GM06990 (cell line): ENCODE data around the gene MAGI1.

Source experiments
- DNase-seq: peaks from one replicate; pipeline ENCODE4 v3.0.0-alpha.2; 2011; ENCODE audit not compliant: insufficient read length; ENCODE audit errors: extremely low read depth
- H3K27me3 ChIP-seq: replicated peaks from 2 replicates; pipeline ENCODE4 v1.6.0; 2011; ENCODE audit warnings: low read length; ENCODE audit not compliant: control insufficient read depth, insufficient read depth
- H3K36me3 ChIP-seq: 2 replicates; pipeline ENCODE4 v1.5.1; 2011; ENCODE audit warnings: low read length; ENCODE audit not compliant: control insufficient read depth, insufficient read depth
- H3K4me3 ChIP-seq: replicated peaks from 2 replicates; pipeline ENCODE4 v1.5.1; 2011; ENCODE audit warnings: low read depth, mild to moderate bottlenecking, control low read depth, low read length
- TF ChIP-seq, protein P1 (sequence below): IDR thresholded peaks from 2 replicates; pipeline ENCODE4 v1.5.1; 2011; ENCODE audit warnings: low read length, control low read depth, mild to moderate bottlenecking, inconsistent platforms; ENCODE audit not compliant: insufficient read depth, poor library complexity, severe bottlenecking

Gene MAGI1

DNA sequence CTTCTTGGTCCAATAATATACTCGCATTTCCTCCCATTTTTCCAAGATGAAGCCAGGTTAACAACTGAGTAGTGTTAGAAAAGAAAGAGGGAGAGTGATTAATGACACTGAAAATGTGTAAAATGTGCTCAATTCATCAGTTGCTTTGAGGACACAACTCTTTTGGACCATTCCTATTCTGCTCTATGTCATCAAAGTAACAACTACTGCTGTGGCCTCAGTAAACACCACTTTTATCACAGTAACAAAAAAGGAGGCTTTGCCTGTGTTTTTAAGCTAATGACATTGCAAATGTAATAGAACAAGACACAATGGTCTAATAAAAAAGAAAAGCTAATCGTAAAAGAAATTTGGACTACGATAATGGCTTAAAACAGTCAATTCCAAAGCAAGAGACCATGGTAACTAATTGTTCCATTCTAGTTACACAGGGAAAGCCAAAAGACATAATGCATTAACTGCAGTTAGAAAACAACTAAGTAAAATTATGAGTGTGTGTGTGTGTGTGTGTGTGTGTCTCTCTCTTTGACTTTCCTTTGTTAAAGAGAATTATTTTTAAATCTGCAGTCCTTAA lies 221.1 kb downstream of the MAGI1 start:
- H3K4me3 ChIP-seq: no peak overlapping the region
- TF ChIP-seq, protein P1, sequence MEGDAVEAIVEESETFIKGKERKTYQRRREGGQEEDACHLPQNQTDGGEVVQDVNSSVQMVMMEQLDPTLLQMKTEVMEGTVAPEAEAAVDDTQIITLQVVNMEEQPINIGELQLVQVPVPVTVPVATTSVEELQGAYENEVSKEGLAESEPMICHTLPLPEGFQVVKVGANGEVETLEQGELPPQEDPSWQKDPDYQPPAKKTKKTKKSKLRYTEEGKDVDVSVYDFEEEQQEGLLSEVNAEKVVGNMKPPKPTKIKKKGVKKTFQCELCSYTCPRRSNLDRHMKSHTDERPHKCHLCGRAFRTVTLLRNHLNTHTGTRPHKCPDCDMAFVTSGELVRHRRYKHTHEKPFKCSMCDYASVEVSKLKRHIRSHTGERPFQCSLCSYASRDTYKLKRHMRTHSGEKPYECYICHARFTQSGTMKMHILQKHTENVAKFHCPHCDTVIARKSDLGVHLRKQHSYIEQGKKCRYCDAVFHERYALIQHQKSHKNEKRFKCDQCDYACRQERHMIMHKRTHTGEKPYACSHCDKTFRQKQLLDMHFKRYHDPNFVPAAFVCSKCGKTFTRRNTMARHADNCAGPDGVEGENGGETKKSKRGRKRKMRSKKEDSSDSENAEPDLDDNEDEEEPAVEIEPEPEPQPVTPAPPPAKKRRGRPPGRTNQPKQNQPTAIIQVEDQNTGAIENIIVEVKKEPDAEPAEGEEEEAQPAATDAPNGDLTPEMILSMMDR: no peak

DNA sequence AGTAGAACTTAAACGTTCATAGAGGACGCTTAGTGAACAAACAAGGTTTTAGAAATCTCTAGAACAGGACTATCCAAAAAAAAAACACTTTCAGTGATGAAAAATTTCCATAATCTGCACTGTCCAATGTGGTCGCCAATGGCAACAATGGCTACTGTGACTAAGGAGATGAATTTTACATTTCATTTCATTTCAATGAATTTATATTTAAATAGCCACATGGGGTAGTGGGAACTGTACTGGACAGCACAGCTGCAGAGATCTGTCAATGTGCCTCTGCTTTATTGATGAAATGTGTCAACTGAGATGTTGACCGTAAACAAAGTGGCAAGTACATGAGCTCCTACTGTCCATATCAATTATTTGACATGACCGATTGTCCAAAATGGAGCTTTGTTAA lies 222.5 kb downstream of the MAGI1 start:
- TF ChIP-seq, protein P1: no peak
- DNase-seq: no peak
- no peak overlapping the region for H3K4me3 ChIP-seq
- H3K27me3 ChIP-seq: no peaks in the 10 kb centered on the region
- H3K36me3 ChIP-seq: no peaks in the 10 kb centered on the region

More for the DNA sequence above, 221.1 kb downstream of the MAGI1 start:
- Histone ChIP-seq H3K36me3 (no peaks in the 10 kb centered on the region), H3K27me3 (no peaks in the 10 kb centered on the region)
- no peak for DNase-seq

DNA sequence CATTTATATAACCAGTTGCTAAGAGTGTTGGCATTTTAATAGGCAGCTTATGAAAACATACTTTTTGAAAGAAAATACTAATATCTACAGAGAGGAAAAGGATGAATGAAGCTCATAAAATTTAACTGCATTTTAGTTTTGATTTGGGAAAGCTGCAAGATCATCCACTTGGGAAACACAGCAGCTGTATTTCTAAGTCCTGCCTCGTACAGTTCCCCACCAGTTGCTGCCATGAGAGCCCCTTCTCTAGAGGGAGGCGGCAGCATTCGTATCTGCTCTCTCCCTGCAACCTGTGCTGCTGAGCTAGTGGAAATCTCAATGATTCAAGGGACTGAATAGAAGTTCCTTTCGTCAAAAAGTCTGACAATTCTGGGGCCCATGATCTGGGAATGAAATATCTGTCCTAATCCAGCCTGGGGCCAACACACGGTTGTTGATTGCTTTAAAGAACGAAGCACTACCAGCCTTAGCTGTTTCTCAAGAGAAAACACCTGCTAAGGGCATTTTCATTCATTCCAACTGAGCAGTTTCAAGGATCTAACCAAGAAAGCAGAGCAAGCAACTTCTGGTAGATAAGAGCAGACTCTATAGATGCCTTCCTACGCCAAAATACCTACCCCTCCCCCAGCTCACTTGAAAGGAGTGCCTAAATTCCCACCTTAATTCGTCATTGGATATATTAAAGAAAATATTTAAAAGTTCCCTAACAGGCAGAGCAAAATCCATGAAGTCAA lies 223.7 kb downstream of the MAGI1 start:
- no peak overlapping the region for H3K4me3 ChIP-seq
- H3K36me3 ChIP-seq: no peaks in the 10 kb centered on the region
- TF ChIP-seq, protein P1: no peak
- DNase-seq: no peak
- no peaks in the 10 kb centered on the region for H3K27me3 ChIP-seq

DNA sequence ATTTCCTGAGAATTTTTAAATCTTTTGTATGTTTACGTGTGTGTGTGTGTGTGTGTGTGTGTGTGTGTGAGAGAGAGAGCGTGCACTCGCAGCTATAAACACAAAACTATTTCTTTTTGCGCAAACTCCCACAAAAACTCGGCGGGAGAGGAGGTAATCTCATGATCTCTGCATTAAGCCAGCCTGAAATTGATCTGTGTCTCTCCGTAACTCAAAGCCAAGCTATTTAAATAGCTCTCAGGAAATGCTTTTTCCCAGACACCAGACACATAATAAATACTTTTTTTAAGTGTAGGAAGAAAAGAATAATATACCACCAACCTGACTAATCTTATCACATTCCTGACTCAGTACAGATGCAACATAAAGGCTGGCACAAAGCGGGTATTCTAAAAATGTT lies 226.8 kb downstream of the MAGI1 start:
- no peak overlapping the region for H3K4me3 ChIP-seq
- TF ChIP-seq, protein P1: no peak

DNA sequence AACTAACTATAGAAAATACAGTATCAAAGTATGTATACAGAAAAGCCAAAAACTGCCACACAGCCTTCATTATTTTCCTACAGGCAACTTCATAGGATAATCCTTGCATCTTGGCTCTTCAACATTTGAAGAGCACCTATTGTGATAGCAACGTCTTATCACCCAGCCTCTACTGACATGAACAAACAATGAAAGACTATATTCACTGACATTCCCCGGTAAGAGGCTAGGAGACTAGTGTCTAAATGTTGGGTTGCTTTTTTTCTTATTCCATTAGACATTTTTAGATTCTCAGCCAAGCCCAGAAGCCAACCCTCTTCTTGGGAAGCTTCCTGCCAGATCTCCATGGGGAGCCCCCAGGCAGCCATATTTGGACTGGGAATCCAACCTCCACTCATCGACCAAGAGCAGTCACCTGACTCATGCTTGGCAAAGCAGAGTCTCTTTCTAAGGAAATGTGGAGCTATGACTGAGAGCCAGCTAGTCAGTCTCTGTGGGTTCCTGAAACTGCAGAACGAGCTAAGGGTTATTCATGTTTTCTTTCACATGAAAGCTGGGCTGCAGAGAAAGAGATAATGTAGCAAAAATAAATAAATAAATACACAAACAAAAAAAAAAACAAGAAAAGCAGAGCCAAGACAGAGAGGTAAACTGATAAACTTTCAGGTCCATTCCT lies 227.5 kb downstream of the MAGI1 start:
- TF ChIP-seq, protein P1: no peak
- DNase-seq: no peak
- Histone ChIP-seq H3K36me3 (no peaks in the 10 kb centered on the region), H3K27me3 (no peaks in the 10 kb centered on the region; the same call in 1 of the 2 replicates), H3K4me3 (no peak overlapping the region)

More for the DNA sequence above, 226.8 kb downstream of the MAGI1 start:
- no peaks in the 10 kb centered on the region for H3K36me3 ChIP-seq
- no peak for DNase-seq
- H3K27me3 ChIP-seq: no peaks in the 10 kb centered on the region; the same call in 1 of the 2 replicates
